KG1 (cell line): ENCODE results near the gene IL18RAP.
A peak's percentile ranks its signal among the peaks of the same experiment; 100 is the strongest.

ENCODE experiments used
- DNase-seq: peaks from one replicate; lab custom pipeline; 2025; lab: John Stamatoyannopoulos, UW

The IL18RAP gene

GRCh38 chr2:102422910-102423309 is at the start of gene IL18RAP:
IL18RAP (plus strand) TSS chr2:102423160; CDS start chr2:102423278, 118 bp downstream.
- DNase-seq = peak; percentile 24

GRCh38 chr2:102376052-102376591 is 46.8 kb upstream of the IL18RAP start:
- DNase-seq = no peak

- no peak for DNase-seq
These were observed 39.2 kb upstream of the IL18RAP start for GRCh38 chr2:102383722-102384121.

- no peak for DNase-seq
These were observed 37.4 kb upstream of the IL18RAP start for GRCh38 chr2:102385522-102385921.

- no peak for DNase-seq
These were observed 37.0 kb upstream of the IL18RAP start for GRCh38 chr2:102386004-102386403.

- no peak for DNase-seq
These were observed 36.0 kb upstream of the IL18RAP start for GRCh38 chr2:102386867-102387541.

GRCh38 chr2:102387763-102388546 is 35.0 kb upstream of the IL18RAP start:
- DNase-seq = no peak

GRCh38 chr2:102391565-102391964 is 31.4 kb upstream of the IL18RAP start:
- DNase-seq = no peak

GRCh38 chr2:102392096-102392495 is 30.9 kb upstream of the IL18RAP start:
- DNase-seq = no peak

- no peak for DNase-seq
These were observed 30.0 kb upstream of the IL18RAP start for GRCh38 chr2:102392942-102393341.

GRCh38 chr2:102396012-102396411 is 26.9 kb upstream of the IL18RAP start:
- no peak for DNase-seq

- DNase-seq = no peak
These were observed 25.8 kb upstream of the IL18RAP start for GRCh38 chr2:102397209-102397608.

GRCh38 chr2:102399499-102400141 is 23.3 kb upstream of the IL18RAP start:
- no peak for DNase-seq

- no peak for DNase-seq
These were observed 21.5 kb upstream of the IL18RAP start for GRCh38 chr2:102401456-102401855.

GRCh38 chr2:102401865-102402264 is 21.1 kb upstream of the IL18RAP start:
- DNase-seq = no peak

GRCh38 chr2:102410952-102411351 is 12.0 kb upstream of the IL18RAP start:
- DNase-seq = no peak

- DNase-seq = no peak
These were observed 10.8 kb upstream of the IL18RAP start for GRCh38 chr2:102412199-102412598.

GRCh38 chr2:102417946-102418345 is 5.0 kb upstream of the IL18RAP start:
- no peak for DNase-seq

- DNase-seq = peak; percentile 83
These were observed 4.5 kb upstream of the IL18RAP start for GRCh38 chr2:102418421-102418961.

- DNase-seq = no peak
These were observed 2.7 kb upstream of the IL18RAP start for GRCh38 chr2:102420290-102420689.

GRCh38 chr2:102421890-102422759 is 835 bp upstream of the IL18RAP start:
- DNase-seq = no peak
